IPS-15b (cell line): ENCODE measurements around the gene PTPN14.

ENCODE experiments used
- H3K27me3 ChIP-seq: one replicate; pipeline ENCODE4 v1.6.1; 2013; ENCODE audit warnings: low read length; ENCODE audit not compliant: control insufficient read depth, insufficient read depth
- H3K36me3 ChIP-seq: one replicate; pipeline ENCODE4 v1.6.1; 2013; ENCODE audit warnings: low read length; ENCODE audit not compliant: control insufficient read depth, insufficient read depth
- H3K4me1 ChIP-seq: one replicate; pipeline ENCODE4 v1.6.1; 2013; ENCODE audit warnings: mild to moderate bottlenecking, low read length; ENCODE audit not compliant: control insufficient read depth, insufficient read depth
- H3K4me3 ChIP-seq: one replicate; pipeline ENCODE4 v1.5.1; 2013; ENCODE audit warnings: low read depth, low read length
- H3K9ac ChIP-seq: one replicate; pipeline ENCODE4 v1.6.1; 2013; ENCODE audit warnings: low read depth, mild to moderate bottlenecking, low read length
- H3K9me3 ChIP-seq: one replicate; pipeline ENCODE4 v1.6.1; 2013; ENCODE audit warnings: mild to moderate bottlenecking, low read length; ENCODE audit not compliant: control insufficient read depth, insufficient read depth

Gene PTPN14

DNA sequence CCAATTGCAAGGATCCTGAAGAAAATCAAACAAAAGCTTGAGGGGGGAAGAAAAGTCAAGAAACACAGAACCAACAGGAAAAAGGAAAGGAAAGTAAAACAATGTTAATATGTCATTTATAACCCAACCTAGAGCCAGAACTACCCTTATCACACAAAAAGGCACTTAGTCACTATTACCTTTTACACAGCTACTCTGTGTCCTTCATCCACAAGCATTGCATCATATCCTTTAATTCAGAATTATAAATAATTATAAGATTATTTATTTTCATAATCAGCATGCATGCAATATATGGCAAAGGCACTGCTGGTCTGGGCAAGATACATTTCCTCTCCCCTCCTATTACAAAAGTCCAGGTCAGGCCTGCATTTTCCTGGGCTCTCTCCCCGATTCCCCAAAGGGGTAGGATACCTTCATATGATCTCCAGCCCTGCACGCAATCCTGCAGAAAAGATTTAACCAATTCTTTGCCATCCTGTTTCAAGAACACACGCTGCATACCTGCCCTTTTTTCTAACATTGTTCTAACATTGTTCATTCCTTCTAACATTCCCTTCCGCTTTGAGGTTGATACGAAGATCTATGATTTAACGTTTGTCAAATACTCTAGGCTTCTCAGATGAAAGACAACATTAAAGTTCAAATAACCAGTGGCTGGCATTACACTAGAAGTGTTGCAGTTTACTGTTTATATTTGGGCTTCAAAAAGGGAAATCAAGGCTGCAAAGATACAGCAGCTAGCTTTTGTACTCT is 4.3 kb downstream of the PTPN14 start:
- Histone ChIP-seq H3K9me3 (no peaks in the 10 kb centered on the region), H3K36me3 (no peaks in the 10 kb centered on the region), H3K4me3 (no peak overlapping the region), H3K27me3 (no peaks in the 10 kb centered on the region), H3K9ac (no peak overlapping the region), H3K4me1 (peaks cover 7% of the 10 kb centered on the region)

- no peak overlapping the region for H3K9ac ChIP-seq
- H3K4me1 ChIP-seq = peaks cover 7% of the 10 kb centered on the region
- no peaks in the 10 kb centered on the region for H3K9me3 ChIP-seq
- no peaks in the 10 kb centered on the region for H3K36me3 ChIP-seq
- no peaks in the 10 kb centered on the region for H3K27me3 ChIP-seq
- no peak overlapping the region for H3K4me3 ChIP-seq
Observed at GRCh38 chr1:214546084-214546483, 5.3 kb downstream of the PTPN14 start.

- Histone ChIP-seq H3K4me3 (no peak overlapping the region), H3K9me3 (no peaks in the 10 kb centered on the region), H3K4me1 (peaks cover 7% of the 10 kb centered on the region), H3K27me3 (no peaks in the 10 kb centered on the region), H3K36me3 (no peaks in the 10 kb centered on the region), H3K9ac (no peak overlapping the region)
Observed at GRCh38 chr1:214545293-214545692, 6.1 kb downstream of the PTPN14 start.

- H3K9me3 ChIP-seq = no peaks in the 10 kb centered on the region
- H3K4me3 ChIP-seq = no peak overlapping the region
- no peak overlapping the region for H3K9ac ChIP-seq
- peaks cover 5% of the 10 kb centered on the region for H3K4me1 ChIP-seq
- H3K27me3 ChIP-seq = no peaks in the 10 kb centered on the region
- no peaks in the 10 kb centered on the region for H3K36me3 ChIP-seq
Observed at GRCh38 chr1:214544791-214545190, 6.6 kb downstream of the PTPN14 start.

GRCh38 chr1:214542275-214543199 is 8.9 kb downstream of the PTPN14 start:
- no peaks in the 10 kb centered on the region for H3K36me3 ChIP-seq
- H3K4me1 ChIP-seq = peaks cover 2% of the 10 kb centered on the region
- H3K9me3 ChIP-seq = no peaks in the 10 kb centered on the region
- no peaks in the 10 kb centered on the region for H3K27me3 ChIP-seq
- H3K9ac ChIP-seq = no peak overlapping the region
- no peak overlapping the region for H3K4me3 ChIP-seq

- Histone ChIP-seq H3K27me3 (no peaks in the 10 kb centered on the region), H3K36me3 (no peaks in the 10 kb centered on the region), H3K4me1 (peaks cover 2% of the 10 kb centered on the region), H3K9ac (no peak overlapping the region), H3K9me3 (no peaks in the 10 kb centered on the region), H3K4me3 (no peak overlapping the region)
Observed at GRCh38 chr1:214541693-214542092, 9.7 kb downstream of the PTPN14 start.

- Histone ChIP-seq H3K9ac (no peak overlapping the region), H3K27me3 (no peaks in the 10 kb centered on the region), H3K9me3 (no peaks in the 10 kb centered on the region), H3K4me3 (no peak overlapping the region), H3K4me1 (peaks cover 2% of the 10 kb centered on the region), H3K36me3 (no peaks in the 10 kb centered on the region)
Observed at GRCh38 chr1:214541206-214541605, 10.2 kb downstream of the PTPN14 start.

DNA sequence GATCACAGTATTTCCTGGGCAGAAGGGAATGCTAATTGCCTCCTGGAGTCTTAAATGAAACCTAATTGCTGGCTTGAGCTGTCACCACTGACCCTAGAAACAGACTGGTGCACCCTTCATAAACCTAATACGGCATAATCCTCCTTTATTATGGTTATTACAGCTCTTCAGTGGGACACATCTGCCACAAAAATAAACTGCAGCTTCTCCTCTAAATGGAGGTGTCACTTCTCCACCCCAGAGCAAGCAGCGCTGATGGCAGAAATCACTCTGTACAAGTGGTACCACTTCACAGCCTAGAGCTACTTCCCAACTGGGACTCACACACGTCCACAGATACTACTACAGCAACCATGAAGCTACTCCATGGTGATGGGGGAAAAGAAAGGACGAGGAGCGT is 11.1 kb downstream of the PTPN14 start:
- Histone ChIP-seq H3K9ac (no peak overlapping the region), H3K4me1 (peaks cover 2% of the 10 kb centered on the region), H3K4me3 (no peak overlapping the region), H3K36me3 (no peaks in the 10 kb centered on the region), H3K9me3 (no peaks in the 10 kb centered on the region), H3K27me3 (no peaks in the 10 kb centered on the region)

GRCh38 chr1:214538496-214538895 is 12.9 kb downstream of the PTPN14 start:
- peaks cover 2% of the 10 kb centered on the region for H3K4me1 ChIP-seq
- H3K4me3 ChIP-seq = no peak overlapping the region
- H3K9ac ChIP-seq = no peak overlapping the region
- no peaks in the 10 kb centered on the region for H3K27me3 ChIP-seq
- H3K36me3 ChIP-seq = no peaks in the 10 kb centered on the region
- no peaks in the 10 kb centered on the region for H3K9me3 ChIP-seq

- Histone ChIP-seq H3K9me3 (no peaks in the 10 kb centered on the region), H3K4me3 (no peak overlapping the region), H3K36me3 (peaks cover 1% of the 10 kb centered on the region), H3K9ac (no peak overlapping the region), H3K4me1 (peaks cover 2% of the 10 kb centered on the region), H3K27me3 (no peaks in the 10 kb centered on the region)
Observed at GRCh38 chr1:214537872-214538473, 13.4 kb downstream of the PTPN14 start.

DNA sequence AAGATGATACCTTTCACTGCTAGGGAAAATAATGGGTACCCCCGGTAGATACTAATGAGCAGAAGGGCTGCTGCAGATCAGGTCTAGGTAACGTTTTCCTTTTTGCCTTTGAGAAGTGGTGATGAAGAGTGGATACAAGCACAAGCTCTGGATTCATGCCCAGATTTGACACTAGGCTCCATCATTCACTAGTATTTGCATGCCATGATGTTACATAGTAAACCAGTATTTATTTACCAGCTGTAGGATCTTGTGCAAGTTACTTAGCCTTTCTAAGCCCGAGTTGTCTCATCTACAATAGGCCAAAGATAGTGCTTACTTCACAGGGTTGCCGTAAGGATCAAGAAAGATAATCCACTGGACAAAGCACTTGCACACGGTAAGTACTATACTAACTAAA is 14.2 kb downstream of the PTPN14 start:
- H3K9ac ChIP-seq = no peak overlapping the region
- no peak overlapping the region for H3K4me3 ChIP-seq
- peaks cover 2% of the 10 kb centered on the region for H3K4me1 ChIP-seq
- H3K9me3 ChIP-seq = no peaks in the 10 kb centered on the region
- no peaks in the 10 kb centered on the region for H3K27me3 ChIP-seq
- peaks cover 5% of the 10 kb centered on the region for H3K36me3 ChIP-seq
